DND-41 (cell line): ENCODE results near the gene LCORL.
"Not testable (repeated sequence)": the region's sequence is repeated elsewhere in the genome, so short reads cannot be mapped to it uniquely, and the experiment has no call there.

Experiments
- ATAC-seq: fragments of 200-7000 bp; cut with Tn5 transposase; 3 replicates; pipeline ENCODE4 v1.9.1; 2021; ENCODE audit warnings: low read depth; ENCODE audit not compliant: insufficient read depth
- DNase-seq: peaks from one replicate; pipeline ENCODE4 v3.0.0-alpha.2; 2020
- H2AFZ ChIP-seq: 2 replicates; pipeline ENCODE4 v1.6.0; 2012; ENCODE audit warnings: low read depth, low read length
- H3K27ac ChIP-seq: 2 replicates; pipeline ENCODE4 v1.5.1; 2012; ENCODE audit warnings: low read length, inconsistent platforms
- H3K27me3 ChIP-seq: fragments of 200-600 bp; sonication (generic); 2 replicates; pipeline ENCODE4 v1.6.0; 2012; ENCODE audit warnings: low read length, mild to moderate bottlenecking, inconsistent platforms; ENCODE audit not compliant: insufficient read depth, poor library complexity
- H3K36me3 ChIP-seq: 2 replicates; pipeline ENCODE4 v1.5.1; 2012; ENCODE audit warnings: low read length, inconsistent platforms; ENCODE audit not compliant: insufficient read depth
- H3K4me1 ChIP-seq: 2 replicates; pipeline ENCODE4 v1.5.1; 2012; ENCODE audit warnings: mild to moderate bottlenecking, low read length; ENCODE audit not compliant: insufficient read depth
- H3K4me2 ChIP-seq: 2 replicates; pipeline ENCODE4 v1.6.0; 2012; ENCODE audit warnings: mild to moderate bottlenecking, moderate library complexity, low read length, inconsistent platforms; ENCODE audit not compliant: insufficient read depth
- H3K4me3 ChIP-seq, 2 experiments: fragments of 200-600 bp in 1 of 2; shearing (Covaris generic) in 1 of 2; 2 replicates each; pipeline ENCODE4 v1.5.1; 2012 to 2016; ENCODE audit warnings: inconsistent platforms in 2 of 2, low read length in 2 of 2, mild to moderate bottlenecking in 2 of 2, low read depth in 1 of 2, moderate library complexity in 1 of 2
- H3K79me2 ChIP-seq: 2 replicates; pipeline ENCODE4 v1.6.0; 2012; ENCODE audit warnings: low read length, inconsistent platforms; ENCODE audit not compliant: insufficient read depth
- H3K9ac ChIP-seq: 2 replicates; pipeline ENCODE4 v1.6.0; 2012; ENCODE audit warnings: low read depth, mild to moderate bottlenecking, inconsistent platforms, low read length, moderate library complexity
- H3K9me3 ChIP-seq: 2 replicates; pipeline ENCODE4 v1.5.1; 2012; ENCODE audit warnings: low read length, moderate library complexity, mild to moderate bottlenecking, inconsistent platforms; ENCODE audit not compliant: insufficient read depth, severe bottlenecking
- H4K20me1 ChIP-seq: 2 replicates; pipeline ENCODE4 v1.6.0; 2012; ENCODE audit warnings: low read length; ENCODE audit not compliant: insufficient read depth
- CTCF ChIP-seq: IDR thresholded peaks from 2 replicates; pipeline ENCODE4 v1.5.1; 2012; ENCODE audit warnings: borderline replicate concordance, low read length, moderate library complexity, mild to moderate bottlenecking; ENCODE audit not compliant: poor library complexity, severe bottlenecking; ENCODE audit errors: extremely low read depth
- EZH2 ChIP-seq: IDR thresholded peaks from 3 replicates; pipeline ENCODE4 v1.6.1; 2012; ENCODE audit warnings: borderline replicate concordance, low read depth, mild to moderate bottlenecking, moderate library complexity, low read length, inconsistent platforms; ENCODE audit not compliant: severe bottlenecking

Gene LCORL

GRCh38 chr4:18012134-18012806 is 9.3 kb downstream of the LCORL start:
- Histone ChIP-seq H3K36me3 (0 out of 2 replicates have a peak, but pooled peaks cover 4% of the 10 kb centered on the region), H3K9ac (no peak overlapping the region), H2AFZ (no peak overlapping the region), H3K4me2 (no peak overlapping the region), H3K9me3 (no peaks in the 10 kb centered on the region), H3K27me3 (no peaks in the 10 kb centered on the region), H4K20me1 (peaks cover 60% of the 10 kb centered on the region), H3K79me2 (peaks cover 97% of the 10 kb centered on the region), H3K27ac (no peak overlapping the region), H3K4me1 (peaks cover 16% of the 10 kb centered on the region), H3K4me3 (no peak overlapping the region)
- no peak for TF ChIP-seq EZH2
- TF ChIP-seq CTCF = no peak
- ATAC-seq (no peak), DNase-seq (no peak)

- 0 out of 2 replicates have a peak, but pooled peaks cover 4% of the 10 kb centered on the region for H3K36me3 ChIP-seq
- ATAC-seq (no peak), DNase-seq (no peak)
These were observed 13.9 kb downstream of the LCORL start for GRCh38 chr4:18007625-18008024.

GRCh38 chr4:18006432-18006831 is 15.1 kb downstream of the LCORL start:
- H3K9me3 ChIP-seq, H3K9ac ChIP-seq, H3K36me3 ChIP-seq, H3K4me3 ChIP-seq, H3K27me3 ChIP-seq, H3K27ac ChIP-seq, ATAC-seq, H3K4me2 ChIP-seq, DNase-seq, H3K4me1 ChIP-seq, H2AFZ ChIP-seq: not testable (repeated sequence)
- H4K20me1 ChIP-seq = peaks cover 38% of the 10 kb centered on the region
- H3K79me2 ChIP-seq = peaks cover 95% of the 10 kb centered on the region

More at GRCh38 chr4:18007625-18008024, 13.9 kb downstream of the LCORL start:
- Histone ChIP-seq H4K20me1 (peaks cover 44% of the 10 kb centered on the region), H3K4me1 (peaks cover 16% of the 10 kb centered on the region), H3K9me3 (peaks cover 8% of the 10 kb centered on the region), H3K9ac (no peak overlapping the region), H3K27ac (no peak overlapping the region), H2AFZ (no peak overlapping the region), H3K4me2 (no peak overlapping the region), H3K27me3 (no peaks in the 10 kb centered on the region), H3K4me3 (no peak overlapping the region), H3K79me2 (peaks cover 95% of the 10 kb centered on the region)
- TF ChIP-seq CTCF (no peak), EZH2 (no peak)

- Histone ChIP-seq H3K27me3 (no peaks in the 10 kb centered on the region), H3K4me2 (no peak overlapping the region), H2AFZ (no peak overlapping the region), H3K36me3 (no peaks in the 10 kb centered on the region), H3K27ac (no peak overlapping the region), H3K79me2 (peaks cover 90% of the 10 kb centered on the region), H3K9ac (no peak overlapping the region), H3K4me3 (no peak overlapping the region), H3K4me1 (no peaks in the 10 kb centered on the region), H3K9me3 (peaks cover 1% of the 10 kb centered on the region), H4K20me1 (peaks cover 26% of the 10 kb centered on the region; the same call in 1 of the 2 replicates)
- DNase-seq = no peak
- no peak for ATAC-seq
- TF ChIP-seq EZH2 = no peak
- no peak for TF ChIP-seq CTCF
These were observed 24.4 kb downstream of the LCORL start for GRCh38 chr4:17997129-17997528.
